ENCODE data around the gene COQ6. TPM values are rescaled to one million over a fixed set of nuclear protein-coding genes. Genes with fewer than 3 reads are reported as not detected.
"Not testable (repeated sequence)": the region's sequence is repeated elsewhere in the genome, so short reads cannot be mapped to it uniquely, and the experiment has no call there.

COQ6 gene
- total RNA-seq, 1 donor from 2014 or later: 22.9 TPM

- no peak for TF ChIP-seq CTCF (IDR thresholded peaks at IDR 0.05; ENCODE audit: unreplicated experiment)
- H3K27ac Mint-ChIP-seq (ENCODE audit: unreplicated experiment): no peak overlapping the region
- H3K4me3 Mint-ChIP-seq (ENCODE audit: unreplicated experiment): no peak overlapping the region
Observed at GRCh38 chr14:73998726-73999125, 48.6 kb downstream of the COQ6 start.

GRCh38 chr14:74005664-74006063 lies 55.6 kb downstream of the COQ6 start:
- not testable (repeated sequence) for H3K27me3 Mint-ChIP-seq (ENCODE audit: unreplicated experiment); H3K27ac Mint-ChIP-seq (ENCODE audit: unreplicated experiment); H3K4me1 Mint-ChIP-seq (ENCODE audit: unreplicated experiment); H3K4me3 Mint-ChIP-seq (ENCODE audit: unreplicated experiment); H3K9me3 Mint-ChIP-seq (ENCODE audit: unreplicated experiment); DNase-seq (ENCODE audit: low spot score)
- H3K36me3 Mint-ChIP-seq (ENCODE audit: low read depth, unreplicated experiment): peaks cover 18% of the 10 kb centered on the region

More at GRCh38 chr14:73998726-73999125, 48.6 kb downstream of the COQ6 start:
- peaks cover 1% of the 10 kb centered on the region for H3K4me1 Mint-ChIP-seq (ENCODE audit: unreplicated experiment)
- no peaks in the 10 kb centered on the region for H3K9me3 Mint-ChIP-seq (ENCODE audit: unreplicated experiment)
- no peaks in the 10 kb centered on the region for H3K27me3 Mint-ChIP-seq (ENCODE audit: unreplicated experiment)
- no peak for DNase-seq (ENCODE audit: low spot score)
- H3K36me3 Mint-ChIP-seq (ENCODE audit: low read depth, unreplicated experiment): peaks cover 11% of the 10 kb centered on the region

- no peaks in the 10 kb centered on the region for H3K27me3 Mint-ChIP-seq (ENCODE audit: unreplicated experiment)
- no peak overlapping the region for H3K4me3 Mint-ChIP-seq (ENCODE audit: unreplicated experiment)
- H3K4me1 Mint-ChIP-seq (ENCODE audit: unreplicated experiment): no peaks in the 10 kb centered on the region
- DNase-seq (ENCODE audit: low spot score): no peak
- no peak for TF ChIP-seq CTCF (IDR thresholded peaks at IDR 0.05; ENCODE audit: unreplicated experiment)
- no peaks in the 10 kb centered on the region for H3K9me3 Mint-ChIP-seq (ENCODE audit: unreplicated experiment)
- no peak overlapping the region for H3K27ac Mint-ChIP-seq (ENCODE audit: unreplicated experiment)
- H3K36me3 Mint-ChIP-seq (ENCODE audit: low read depth, unreplicated experiment): peaks cover 11% of the 10 kb centered on the region
Observed at GRCh38 chr14:74008843-74009499, 58.9 kb downstream of the COQ6 start.

Other genes with a start within 250 kb of the COQ6 start
- 32.7 TPM for gene PNMA1, start 235.9 kb upstream of the COQ6 start, total RNA-seq (ENCODE audit: unreplicated experiment)
- 3.6 TPM for gene PTGR2, start 98.5 kb upstream of the COQ6 start, total RNA-seq (ENCODE audit: unreplicated experiment)
- 39.0 TPM for gene ZNF410, start 63.4 kb upstream of the COQ6 start, total RNA-seq (ENCODE audit: unreplicated experiment)
- 3.2 TPM for gene FAM161B, start 208 bp upstream of the COQ6 start, total RNA-seq (ENCODE audit: unreplicated experiment)
- 16.0 TPM for gene ENTPD5, start 69.0 kb downstream of the COQ6 start, total RNA-seq (ENCODE audit: unreplicated experiment)
- 2.3 TPM for gene BBOF1, start 69.0 kb downstream of the COQ6 start, total RNA-seq (ENCODE audit: unreplicated experiment)
- gene ALDH6A1, start 134.2 kb downstream of the COQ6 start, total RNA-seq (ENCODE audit: unreplicated experiment): 17.1 TPM
- gene LIN52, start 134.7 kb downstream of the COQ6 start, total RNA-seq (ENCODE audit: unreplicated experiment): 7.3 TPM

All from endothelial cell (in vitro differentiated cells).